ENCODE results near the gene MXI1.

MXI1 gene

GRCh38 chr10:110216942-110217661 is 9.7 kb downstream of the MXI1 start:
- no peak overlapping the region for H2AFZ ChIP-seq (ENCODE audit: low read length, unreplicated experiment)
- peaks cover 14% of the 10 kb centered on the region for H3K4me1 ChIP-seq (ENCODE audit: control insufficient read depth, insufficient read depth, low read length, unreplicated experiment)
- H3K36me3 ChIP-seq (ENCODE audit: insufficient read depth, low read length): no peaks in the 10 kb centered on the region
- no peaks in the 10 kb centered on the region for H3K27me3 ChIP-seq (ENCODE audit: insufficient read depth, low read length)
- H3K4me3 ChIP-seq (ENCODE audit: low read depth, low read length): no peak overlapping the region
- H3K79me2 ChIP-seq (ENCODE audit: control insufficient read depth, insufficient read depth, low read length, unreplicated experiment): no peaks in the 10 kb centered on the region
- H3K27ac ChIP-seq (ENCODE audit: low read depth, low read length): no peak overlapping the region

- peaks cover 17% of the 10 kb centered on the region for H3K4me1 ChIP-seq (ENCODE audit: control insufficient read depth, insufficient read depth, low read length, unreplicated experiment)
Measured at GRCh38 chr10:110217662-110218008, 10.2 kb downstream of the MXI1 start.

DNA sequence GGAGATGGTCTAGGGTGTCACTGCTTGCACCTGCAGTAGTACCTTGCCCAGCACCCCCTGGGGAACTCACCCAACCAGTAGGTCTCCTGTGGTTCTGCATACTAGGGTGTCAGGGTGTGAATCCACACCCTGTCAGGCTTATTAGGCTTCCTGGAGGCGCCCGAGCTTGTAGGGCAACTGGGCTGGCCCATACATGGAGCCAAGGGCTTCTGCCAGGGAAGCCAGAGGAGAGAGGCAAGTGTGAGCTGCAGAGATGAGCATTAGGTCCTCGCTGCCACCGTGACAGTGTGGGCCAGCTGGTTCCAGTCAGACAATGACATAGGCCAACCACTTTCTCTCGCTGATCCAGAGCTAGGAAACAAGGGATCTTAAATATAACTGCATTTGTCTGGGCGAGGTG is 11.2 kb downstream of the MXI1 start:
- no peaks in the 10 kb centered on the region for H3K79me2 ChIP-seq (ENCODE audit: control insufficient read depth, insufficient read depth, low read length, unreplicated experiment)
- no peaks in the 10 kb centered on the region for H3K36me3 ChIP-seq (ENCODE audit: insufficient read depth, low read length)
- no peak overlapping the region for H2AFZ ChIP-seq (ENCODE audit: low read length, unreplicated experiment)
- H3K4me3 ChIP-seq (ENCODE audit: low read depth, low read length): no peak overlapping the region
- no peaks in the 10 kb centered on the region for H3K27me3 ChIP-seq (ENCODE audit: insufficient read depth, low read length)
- H3K27ac ChIP-seq (ENCODE audit: low read depth, low read length): no peak overlapping the region
- peaks cover 17% of the 10 kb centered on the region for H3K4me1 ChIP-seq (ENCODE audit: control insufficient read depth, insufficient read depth, low read length, unreplicated experiment)

More at GRCh38 chr10:110217662-110218008, 10.2 kb downstream of the MXI1 start:
- H3K27me3 ChIP-seq (ENCODE audit: insufficient read depth, low read length): no peaks in the 10 kb centered on the region
- H3K79me2 ChIP-seq (ENCODE audit: control insufficient read depth, insufficient read depth, low read length, unreplicated experiment): no peaks in the 10 kb centered on the region
- no peak overlapping the region for H3K4me3 ChIP-seq (ENCODE audit: low read depth, low read length)
- H3K36me3 ChIP-seq (ENCODE audit: insufficient read depth, low read length): no peaks in the 10 kb centered on the region
- no peak overlapping the region for H2AFZ ChIP-seq (ENCODE audit: low read length, unreplicated experiment)
- no peak overlapping the region for H3K27ac ChIP-seq (ENCODE audit: low read depth, low read length)

GRCh38 chr10:110219884-110220283 is 12.5 kb downstream of the MXI1 start:
- Histone ChIP-seq H3K4me3 (ENCODE audit: low read depth, low read length) (no peak overlapping the region), H3K4me1 (ENCODE audit: control insufficient read depth, insufficient read depth, low read length, unreplicated experiment) (peaks cover 17% of the 10 kb centered on the region), H2AFZ (ENCODE audit: low read length, unreplicated experiment) (no peak overlapping the region), H3K27me3 (ENCODE audit: insufficient read depth, low read length) (no peaks in the 10 kb centered on the region), H3K79me2 (ENCODE audit: control insufficient read depth, insufficient read depth, low read length, unreplicated experiment) (no peaks in the 10 kb centered on the region), H3K27ac (ENCODE audit: low read depth, low read length) (no peak overlapping the region), H3K36me3 (ENCODE audit: insufficient read depth, low read length) (no peaks in the 10 kb centered on the region)

- no peak overlapping the region for H3K4me3 ChIP-seq (ENCODE audit: low read depth, low read length)
- H3K27me3 ChIP-seq (ENCODE audit: insufficient read depth, low read length): no peaks in the 10 kb centered on the region
- peaks cover 17% of the 10 kb centered on the region for H3K4me1 ChIP-seq (ENCODE audit: control insufficient read depth, insufficient read depth, low read length, unreplicated experiment)
- no peak overlapping the region for H3K27ac ChIP-seq (ENCODE audit: low read depth, low read length)
- H3K36me3 ChIP-seq (ENCODE audit: insufficient read depth, low read length): no peaks in the 10 kb centered on the region
- H2AFZ ChIP-seq (ENCODE audit: low read length, unreplicated experiment): no peak overlapping the region
- H3K79me2 ChIP-seq (ENCODE audit: control insufficient read depth, insufficient read depth, low read length, unreplicated experiment): no peaks in the 10 kb centered on the region
Measured at GRCh38 chr10:110220398-110220797, 13.0 kb downstream of the MXI1 start.

GRCh38 chr10:110221044-110221720 is 13.8 kb downstream of the MXI1 start:
- Histone ChIP-seq H3K79me2 (ENCODE audit: control insufficient read depth, insufficient read depth, low read length, unreplicated experiment) (no peaks in the 10 kb centered on the region), H3K27me3 (ENCODE audit: insufficient read depth, low read length) (no peaks in the 10 kb centered on the region), H3K4me1 (ENCODE audit: control insufficient read depth, insufficient read depth, low read length, unreplicated experiment) (peaks cover 17% of the 10 kb centered on the region), H3K4me3 (ENCODE audit: low read depth, low read length) (peak overlapping the region; percentile 70), H3K27ac (ENCODE audit: low read depth, low read length) (peak overlapping the region; percentile 16; the same call in 1 of the 2 replicates), H2AFZ (ENCODE audit: low read length, unreplicated experiment) (peak overlapping the region; percentile 10), H3K36me3 (ENCODE audit: insufficient read depth, low read length) (no peaks in the 10 kb centered on the region)

DNA sequence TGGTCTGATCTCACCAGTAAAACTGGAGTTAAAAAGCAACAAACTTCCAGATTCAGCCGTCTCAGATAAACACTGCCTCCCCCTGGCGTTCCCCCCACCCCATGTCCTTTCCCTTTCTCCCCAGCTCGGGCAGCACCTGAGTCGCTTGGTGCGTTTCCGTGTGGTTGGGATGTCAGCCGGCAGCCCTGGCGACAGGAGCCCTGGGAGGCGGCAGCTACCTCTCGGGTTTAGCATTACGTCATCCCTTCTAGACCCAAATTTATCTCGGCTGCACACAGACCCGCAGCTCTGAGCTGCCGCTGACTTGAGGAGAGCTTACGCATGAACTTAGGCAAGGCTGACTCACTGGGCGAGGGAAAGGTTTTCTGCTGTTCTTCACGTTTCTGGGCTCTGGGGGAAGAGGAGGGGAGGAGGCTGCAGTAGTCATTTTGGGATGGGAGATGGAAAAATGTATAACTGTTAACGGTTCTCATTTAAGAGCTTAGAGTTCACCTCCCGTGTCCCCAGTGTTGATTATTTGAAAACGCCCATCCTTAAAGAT is 14.4 kb downstream of the MXI1 start:
- no peaks in the 10 kb centered on the region for H3K27me3 ChIP-seq (ENCODE audit: insufficient read depth, low read length)
- no peaks in the 10 kb centered on the region for H3K36me3 ChIP-seq (ENCODE audit: insufficient read depth, low read length)
- H3K4me1 ChIP-seq (ENCODE audit: control insufficient read depth, insufficient read depth, low read length, unreplicated experiment): peaks cover 17% of the 10 kb centered on the region
- peak overlapping the region; percentile 16; the same call in 1 of the 2 replicates for H3K27ac ChIP-seq (ENCODE audit: low read depth, low read length)
- H3K79me2 ChIP-seq (ENCODE audit: control insufficient read depth, insufficient read depth, low read length, unreplicated experiment): no peaks in the 10 kb centered on the region
- peak overlapping the region; percentile 10 for H2AFZ ChIP-seq (ENCODE audit: low read length, unreplicated experiment)
- H3K4me3 ChIP-seq (ENCODE audit: low read depth, low read length): peak overlapping the region; percentile 70

GRCh38 chr10:110222641-110223297 is 15.4 kb downstream of the MXI1 start:
- Histone ChIP-seq H3K36me3 (ENCODE audit: insufficient read depth, low read length) (no peaks in the 10 kb centered on the region), H3K27me3 (ENCODE audit: insufficient read depth, low read length) (no peaks in the 10 kb centered on the region), H2AFZ (ENCODE audit: low read length, unreplicated experiment) (no peak overlapping the region), H3K4me1 (ENCODE audit: control insufficient read depth, insufficient read depth, low read length, unreplicated experiment) (peaks cover 17% of the 10 kb centered on the region), H3K79me2 (ENCODE audit: control insufficient read depth, insufficient read depth, low read length, unreplicated experiment) (no peaks in the 10 kb centered on the region), H3K4me3 (ENCODE audit: low read depth, low read length) (no peak overlapping the region), H3K27ac (ENCODE audit: low read depth, low read length) (no peak overlapping the region; the same call in 1 of the 2 replicates)

- no peaks in the 10 kb centered on the region for H3K27me3 ChIP-seq (ENCODE audit: insufficient read depth, low read length)
- no peak overlapping the region for H2AFZ ChIP-seq (ENCODE audit: low read length, unreplicated experiment)
- peaks cover 17% of the 10 kb centered on the region for H3K4me1 ChIP-seq (ENCODE audit: control insufficient read depth, insufficient read depth, low read length, unreplicated experiment)
- H3K79me2 ChIP-seq (ENCODE audit: control insufficient read depth, insufficient read depth, low read length, unreplicated experiment): no peaks in the 10 kb centered on the region
- no peak overlapping the region for H3K27ac ChIP-seq (ENCODE audit: low read depth, low read length)
- no peaks in the 10 kb centered on the region for H3K36me3 ChIP-seq (ENCODE audit: insufficient read depth, low read length)
- no peak overlapping the region for H3K4me3 ChIP-seq (ENCODE audit: low read depth, low read length)
Measured at GRCh38 chr10:110223298-110223925, 16.0 kb downstream of the MXI1 start.

DNA sequence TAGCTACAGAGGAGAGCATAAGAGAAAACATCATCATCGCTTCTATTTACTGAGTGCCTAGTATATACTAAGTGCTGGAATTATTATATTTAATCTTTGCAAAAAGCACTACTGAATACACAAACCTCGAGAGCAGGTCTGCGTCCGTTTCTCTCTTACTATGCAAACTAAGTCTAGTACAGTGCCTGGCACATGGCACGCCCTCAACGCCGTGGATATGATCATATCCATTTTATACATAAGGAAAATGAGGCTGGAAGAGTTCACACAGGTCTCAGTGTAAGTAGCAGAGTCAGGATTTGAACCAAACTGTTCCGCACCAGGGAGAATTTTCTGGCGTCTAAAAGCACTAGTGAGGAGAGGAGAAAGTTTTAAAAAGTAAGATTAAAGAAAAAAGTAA is 17.6 kb downstream of the MXI1 start:
- Histone ChIP-seq H3K27ac (ENCODE audit: low read depth, low read length) (no peak overlapping the region), H3K4me3 (ENCODE audit: low read depth, low read length) (peak overlapping the region; percentile 87)

More for the DNA sequence above, 17.6 kb downstream of the MXI1 start:
- no peaks in the 10 kb centered on the region for H3K79me2 ChIP-seq (ENCODE audit: control insufficient read depth, insufficient read depth, low read length, unreplicated experiment)
- peak overlapping the region; percentile 43 for H2AFZ ChIP-seq (ENCODE audit: low read length, unreplicated experiment)
- no peaks in the 10 kb centered on the region for H3K27me3 ChIP-seq (ENCODE audit: insufficient read depth, low read length)
- H3K36me3 ChIP-seq (ENCODE audit: insufficient read depth, low read length): 0 out of 2 replicates have a peak, but pooled peaks cover 2% of the 10 kb centered on the region
- peaks cover 17% of the 10 kb centered on the region for H3K4me1 ChIP-seq (ENCODE audit: control insufficient read depth, insufficient read depth, low read length, unreplicated experiment)
